Prostate gland (tissue), 2 donors: ENCODE measurements around the gene ZNF892. TPM values are rescaled to one million over a fixed set of nuclear protein-coding genes. Genes with fewer than 3 reads are reported as not detected.
A peak's percentile ranks its signal among the peaks of the same experiment; 100 is the strongest.

Experiments used
- DNase-seq: peaks from one replicate; pipeline ENCODE4 v3.0.0-alpha.2; 2019; ENCODE audit warnings: low spot score
- H3K27ac ChIP-seq, 2 donors: fragments of 200-600 bp; sonication (generic); 2 replicates each; pipeline ENCODE4 v1.5.1; 2017 to 2019
- H3K27me3 ChIP-seq: fragments of 200-600 bp; sonication (generic); replicated peaks from 2 replicates; pipeline ENCODE4 v1.5.1; 2019; ENCODE audit not compliant: insufficient read depth
- H3K36me3 ChIP-seq, 2 donors: fragments of 200-600 bp; sonication (generic); 1 replicate in 1 of 2; 2 replicates in 1 of 2; pipeline versions ENCODE4 v1.5.1 to v1.8.1; 2017 to 2019
- H3K4me1 ChIP-seq: fragments of 200-600 bp; sonication (generic); replicated peaks from 2 replicates; pipeline ENCODE4 v1.5.1; 2019
- H3K4me3 ChIP-seq, 2 donors: fragments of 200-600 bp; sonication (generic); 2 replicates each; pipeline ENCODE4 v1.5.1; 2017 to 2019
- H3K9me3 ChIP-seq: fragments of 200-600 bp; sonication (generic); 2 replicates; pipeline ENCODE4 v1.5.1; 2017
- CTCF ChIP-seq, 4 experiments: fragments of 200-600 bp in 2 of 4; fragments of 450-650 bp in 2 of 4; sonication (generic) in 2 of 4; IDR thresholded peaks; 1 replicate in 3 of 4; 2 replicates in 1 of 4; pipeline ENCODE4 v1.5.1; 2016 to 2019; ENCODE audit warnings: antibody characterized with exemption in 4 of 4, mild to moderate bottlenecking in 2 of 4, moderate library complexity in 2 of 4
- POLR2A ChIP-seq: fragments of 450-650 bp; IDR thresholded peaks from one replicate; pipeline ENCODE4 v1.6.1; 2016; ENCODE audit warnings: antibody characterized with exemption, mild to moderate bottlenecking
- POLR2AphosphoS5 ChIP-seq: sonication (generic); formaldehyde crosslinking; IDR thresholded peaks from one replicate; pipeline ENCODE4 v1.6.1; 2017; ENCODE audit warnings: antibody characterized with exemption
- WGBS: methylation state at CpG from one replicate; pipeline ENCODE4 v1.1.5; 2018; 5-methylcytosine and 5-hydroxymethylcytosine counted together
- intact Hi-C: fragments of 100-400 bp; cut with DNase I; formaldehyde crosslinking; loops from one replicate; pipeline ENCODE4 v1.14.2; 2022
- total RNA-seq, 2 donors: library from RNA; depleted of rRNA; stranded (reverse); fragments of >200 nt; gene quantifications; one replicate each; pipeline ENCODE4 v1.1.0, GENCODE V29; 2016

ZNF892 gene
- total RNA-seq, 2 donors from 2014 or later: 4.6 to 4.8 TPM

DNA sequence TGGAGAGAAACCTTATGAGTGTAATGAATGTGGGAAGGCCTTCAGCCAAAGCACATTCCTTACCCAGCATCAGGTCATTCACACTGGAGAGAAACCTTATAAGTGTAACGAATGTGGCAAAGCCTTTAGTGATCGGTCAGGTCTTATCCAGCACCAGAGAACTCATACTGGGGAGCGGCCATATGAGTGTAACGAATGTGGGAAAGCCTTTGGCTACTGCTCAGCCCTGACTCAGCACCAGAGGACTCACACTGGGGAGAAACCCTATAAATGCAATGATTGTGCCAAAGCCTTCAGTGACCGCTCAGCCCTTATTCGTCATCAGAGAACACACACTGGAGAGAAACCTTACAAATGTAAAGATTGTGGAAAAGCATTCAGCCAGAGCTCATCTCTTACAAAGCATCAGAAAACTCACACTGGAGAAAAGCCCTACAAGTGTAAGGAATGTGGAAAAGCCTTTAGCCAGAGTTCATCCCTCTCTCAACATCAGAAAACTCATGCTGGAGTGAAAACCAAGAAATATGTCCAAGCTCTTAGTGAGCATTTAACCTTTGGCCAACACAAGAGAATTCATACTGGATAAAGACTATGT is 7.8 kb downstream of the ZNF892 start:
- intact Hi-C loops: no loop called here
- Histone ChIP-seq H3K4me3 (no peak overlapping the region), H3K9me3 (peaks cover 5% of the 10 kb centered on the region), H3K27ac (no peak overlapping the region), H3K27me3 (no peaks in the 10 kb centered on the region), H3K4me1 (no peaks in the 10 kb centered on the region), H3K36me3 (peaks cover 0 to 21% of the 10 kb centered on the region in 2 donors)
- no peak for DNase-seq
- 97% methylated on average over 6 of the region's 6 CpGs for WGBS
- TF ChIP-seq POLR2A: no peak
- TF ChIP-seq POLR2AphosphoS5: no peak
- TF ChIP-seq CTCF (IDR thresholded peaks at IDR 0.05): no peak

DNA sequence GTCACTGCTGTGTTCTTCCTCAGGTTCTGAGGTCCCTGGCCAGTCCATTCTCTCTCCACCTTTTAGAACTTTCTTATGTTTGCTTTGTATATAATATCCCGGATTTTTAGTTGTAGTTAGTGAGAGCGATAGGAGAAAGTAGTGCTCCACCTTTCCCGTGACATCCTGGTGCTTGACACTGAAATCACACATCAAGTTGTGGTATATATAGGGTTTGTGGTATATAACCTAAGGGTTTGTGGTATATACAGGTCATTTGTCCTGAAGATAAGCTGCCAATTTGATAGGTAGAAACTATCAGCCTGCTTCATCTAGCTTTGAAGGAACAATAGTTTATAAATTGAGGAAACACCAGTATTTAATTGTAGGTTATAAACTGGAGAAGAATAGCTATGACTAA is 13.1 kb downstream of the ZNF892 start:
- TF ChIP-seq POLR2A: no peak
- TF ChIP-seq CTCF (IDR thresholded peaks at IDR 0.05): no peak
- no peak for TF ChIP-seq POLR2AphosphoS5
- Histone ChIP-seq H3K4me1 (no peaks in the 10 kb centered on the region), H3K9me3 (no peaks in the 10 kb centered on the region), H3K27me3 (no peaks in the 10 kb centered on the region), H3K36me3 (no peaks in the 10 kb centered on the region), H3K4me3 (no peak overlapping the region), H3K27ac (no peak overlapping the region)
- DNase-seq: no peak
- 98% methylated on average over 3 of the region's 3 CpGs for WGBS
- intact Hi-C loops: no loop called here

- H3K4me3 ChIP-seq: no peak overlapping the region
- H3K27ac ChIP-seq: no peak overlapping the region
- TF ChIP-seq POLR2A: no peak
- TF ChIP-seq POLR2AphosphoS5: no peak
- TF ChIP-seq CTCF (IDR thresholded peaks at IDR 0.05): no peak
- no peaks in the 10 kb centered on the region for H3K4me1 ChIP-seq
- no peaks in the 10 kb centered on the region for H3K27me3 ChIP-seq
- DNase-seq: no peak
- H3K36me3 ChIP-seq: no peaks in the 10 kb centered on the region
- intact Hi-C loops: no loop called here
- H3K9me3 ChIP-seq: no peaks in the 10 kb centered on the region
Observed at GRCh38 chr2:95225658-95226057, 18.3 kb downstream of the ZNF892 start.

DNA sequence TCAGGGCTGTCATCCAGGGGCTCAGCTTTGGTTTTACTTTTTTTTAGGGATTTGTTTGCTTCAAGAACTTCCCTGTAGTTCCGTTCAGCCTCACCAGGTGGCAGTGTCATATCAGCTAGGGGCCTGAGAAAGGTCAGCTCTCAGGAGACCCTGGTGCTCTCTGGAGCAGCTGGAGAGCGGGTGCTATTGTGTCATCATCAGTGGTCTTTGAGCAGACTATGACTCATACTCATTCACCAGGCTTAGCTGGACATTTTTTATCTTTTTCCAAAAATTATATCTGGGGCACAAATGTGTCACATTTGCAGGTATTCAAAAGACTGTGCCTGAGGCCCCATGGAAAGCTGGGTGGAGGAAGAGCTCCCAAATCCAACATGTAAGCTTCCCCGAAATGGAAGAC is 24.4 kb downstream of the ZNF892 start:
- Histone ChIP-seq H3K27ac (no peak overlapping the region), H3K4me3 (no peak overlapping the region), H3K36me3 (no peaks in the 10 kb centered on the region), H3K9me3 (no peaks in the 10 kb centered on the region), H3K27me3 (no peaks in the 10 kb centered on the region), H3K4me1 (no peaks in the 10 kb centered on the region)
- peak; percentile 59 for DNase-seq
- intact Hi-C loops: no loop called here
- TF ChIP-seq CTCF (IDR thresholded peaks at IDR 0.05) (peak; percentile 61 to 89 (median 80)), POLR2AphosphoS5 (peak; percentile 21), POLR2A (no peak)
- WGBS: 48% methylated on average over 3 of the region's 3 CpGs

- TF ChIP-seq POLR2A (no peak), CTCF (IDR thresholded peaks at IDR 0.05) (no peak), POLR2AphosphoS5 (no peak)
Observed at GRCh38 chr2:95232232-95232631, 24.9 kb downstream of the ZNF892 start.

More at GRCh38 chr2:95232232-95232631, 24.9 kb downstream of the ZNF892 start:
- H3K9me3 ChIP-seq: no peaks in the 10 kb centered on the region
- no peaks in the 10 kb centered on the region for H3K27me3 ChIP-seq
- WGBS: 82% methylated on average over 1 of the region's 1 CpG
- no peak for DNase-seq
- H3K36me3 ChIP-seq: no peaks in the 10 kb centered on the region
- no peak overlapping the region for H3K4me3 ChIP-seq
- no peak overlapping the region for H3K27ac ChIP-seq
- H3K4me1 ChIP-seq: no peaks in the 10 kb centered on the region
- intact Hi-C loops: no loop called here
